Measurements from ENCODE around the gene CD24.

The CD24 gene

GRCh38 chr6:106967936-106968555 lies 6.5 kb downstream of the CD24 start:
- no peak for DNase-seq

GRCh38 chr6:106966671-106967640 lies 7.6 kb downstream of the CD24 start:
- no peak for DNase-seq

GRCh38 chr6:106966229-106966628 lies 8.3 kb downstream of the CD24 start:
- no peak for DNase-seq

GRCh38 chr6:106964954-106965353 lies 9.6 kb downstream of the CD24 start:
- DNase-seq, result no peak

GRCh38 chr6:106964099-106964498 lies 10.4 kb downstream of the CD24 start:
- no peak for DNase-seq

GRCh38 chr6:106963544-106963943 lies 11.0 kb downstream of the CD24 start:
- no peak for DNase-seq

- DNase-seq, result no peak
Observed at GRCh38 chr6:106961801-106962200, 12.7 kb downstream of the CD24 start.

GRCh38 chr6:106961136-106961535 lies 13.4 kb downstream of the CD24 start:
- DNase-seq, result no peak

- no peak for DNase-seq
Observed at GRCh38 chr6:106959985-106960384, 14.5 kb downstream of the CD24 start.

- no peak for DNase-seq
Observed at GRCh38 chr6:106939848-106940247, 34.7 kb downstream of the CD24 start.

- no peak for DNase-seq
Observed at GRCh38 chr6:106939208-106939607, 35.3 kb downstream of the CD24 start.

- peak in 1 of 4 experiments; percentile 1 for DNase-seq
Observed at GRCh38 chr6:106927531-106928398, 46.8 kb downstream of the CD24 start.

GRCh38 chr6:106925948-106926347 lies 48.6 kb downstream of the CD24 start:
- DNase-seq, result no peak

GRCh38 chr6:106924694-106925523 lies 49.6 kb downstream of the CD24 start:
- no peak for DNase-seq

GRCh38 chr6:106922626-106923025 lies 51.9 kb downstream of the CD24 start:
- no peak for DNase-seq

All from activated naive CD4-positive, alpha-beta T cell (primary cell).